Adipose tissue (tissue), 3 donors: ENCODE data around the gene DUSP7. TPM values are rescaled to one million over a fixed set of nuclear protein-coding genes. Genes with fewer than 3 reads are reported as not detected.

ENCODE experiments used
- H3K27ac ChIP-seq: one replicate; pipeline ENCODE4 v1.5.1; 2013; ENCODE audit warnings: low read depth, low read length
- WGBS, 3 donors: extraction: QIAGEN DNeasy Blood & Tissue Kit; methylation state at CpG; one replicate each; pipeline ENCODE4 v1.1.7; 2013; 5-methylcytosine and 5-hydroxymethylcytosine counted together
- polyA plus RNA-seq, 3 donors: library from polyadenylated mRNA; stranded (reverse); fragments of 200-250 nt; gene quantifications; one replicate each; pipeline ENCODE4 v1.2.3, GENCODE V29; 2013
- donor health status: healthy with polysubstance abuse.
- donor health status: Bipolar disorder and iron deficiency.
- donor health status: healthy.

The DUSP7 gene
- polyA plus RNA-seq, 3 donors: 3.2 to 10.0 (median 9.4) TPM

GRCh38 chr3:52088445-52089367 is 32.3 kb upstream of the DUSP7 start:
- 69 to 80% (median 73%) methylated on average over 17 of the region's 17 CpGs for WGBS, 3 donors
- H3K27ac ChIP-seq: no peak overlapping the region

GRCh38 chr3:52087731-52088130 is 31.4 kb upstream of the DUSP7 start:
- WGBS, 3 donors: 84 to 99% (median 84%) methylated on average over 3 of the region's 3 CpGs
- no peak overlapping the region for H3K27ac ChIP-seq

GRCh38 chr3:52086976-52087663 is 30.7 kb upstream of the DUSP7 start:
- H3K27ac ChIP-seq: no peak overlapping the region
- 50 to 74% (median 56%) methylated on average over 8 of the region's 8 CpGs for WGBS, 3 donors

GRCh38 chr3:52086461-52086860 is 30.1 kb upstream of the DUSP7 start:
- WGBS, 3 donors: 86 to 95% (median 91%) methylated on average over 6 of the region's 6 CpGs
- no peak overlapping the region for H3K27ac ChIP-seq

- no peak overlapping the region for H3K27ac ChIP-seq
- WGBS, 3 donors: 80 to 82% (median 82%) methylated on average over 10 of the region's 10 CpGs
Measured at GRCh38 chr3:52085681-52086282, 29.4 kb upstream of the DUSP7 start.

GRCh38 chr3:52084954-52085680 is 28.7 kb upstream of the DUSP7 start:
- WGBS, 3 donors: 91 to 94% (median 91%) methylated on average over 8 to 13 of the region's 13 CpGs
- no peak overlapping the region for H3K27ac ChIP-seq

GRCh38 chr3:52084216-52084945 is 28.0 kb upstream of the DUSP7 start:
- H3K27ac ChIP-seq: no peak overlapping the region
- WGBS, 3 donors: 93 to 96% (median 95%) methylated on average over 9 of the region's 9 CpGs

- 92 to 94% (median 93%) methylated on average over 5 of the region's 5 CpGs for WGBS, 3 donors
Measured at GRCh38 chr3:52083556-52084087, 27.3 kb upstream of the DUSP7 start.

GRCh38 chr3:52082951-52083350 is 26.6 kb upstream of the DUSP7 start:
- 90 to 96% (median 93%) methylated on average over 8 of the region's 8 CpGs for WGBS, 3 donors
- no peak overlapping the region for H3K27ac ChIP-seq

More at GRCh38 chr3:52083556-52084087, 27.3 kb upstream of the DUSP7 start:
- no peak overlapping the region for H3K27ac ChIP-seq

- WGBS, 3 donors: 85 to 91% (median 86%) methylated on average over 21 of the region's 21 CpGs
- no peak overlapping the region for H3K27ac ChIP-seq
Measured at GRCh38 chr3:52080830-52081719, 24.7 kb upstream of the DUSP7 start.

GRCh38 chr3:52079958-52080357 is 23.6 kb upstream of the DUSP7 start:
- whole genome bisulfite sequencing, 3 donors: 91 to 98% (median 95%) methylated on average over 5 of the region's 5 CpGs
- no peak overlapping the region for H3K27ac ChIP-seq

- WGBS, 3 donors: 88 to 95% (median 93%) methylated on average over 19 of the region's 19 CpGs
- no peak overlapping the region for H3K27ac ChIP-seq
Measured at GRCh38 chr3:52078781-52079560, 22.6 kb upstream of the DUSP7 start.

GRCh38 chr3:52077925-52078324 is 21.6 kb upstream of the DUSP7 start:
- no peak overlapping the region for H3K27ac ChIP-seq
- WGBS, 3 donors: 50 to 61% (median 56%) methylated on average over 3 of the region's 3 CpGs

- WGBS, 3 donors: 66 to 69% (median 67%) methylated on average over 14 of the region's 14 CpGs
- no peak overlapping the region for H3K27ac ChIP-seq
Measured at GRCh38 chr3:52076896-52077780, 20.8 kb upstream of the DUSP7 start.

GRCh38 chr3:52073490-52073889 is 17.1 kb upstream of the DUSP7 start:
- WGBS, 3 donors: 82 to 85% (median 82%) methylated on average over 7 of the region's 7 CpGs

More at GRCh38 chr3:52073490-52073889, 17.1 kb upstream of the DUSP7 start:
- H3K27ac ChIP-seq: no peak overlapping the region
